Measurements from ENCODE around the gene CA10.

DNA sequence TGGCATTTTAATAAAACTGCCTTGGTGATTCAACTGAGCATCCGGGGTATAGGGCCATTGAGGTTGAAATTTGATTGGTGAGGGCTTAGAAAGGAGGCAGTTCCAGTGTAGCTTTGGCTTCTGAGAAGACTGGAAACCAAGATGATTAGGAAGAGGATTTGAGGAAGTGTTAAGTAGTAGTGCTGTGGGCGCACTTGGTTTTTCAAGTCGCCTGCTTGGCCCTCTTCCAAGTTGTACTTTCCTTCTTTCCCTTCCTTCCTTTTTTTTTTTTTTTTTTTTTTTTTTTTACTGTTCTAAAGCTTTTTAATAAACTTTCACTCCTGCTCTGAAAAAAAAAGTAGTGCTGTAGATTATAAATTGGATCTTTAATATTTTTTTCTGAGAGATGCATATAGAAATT lies 577.6 kb downstream of the CA10 start:
- TF ChIP-seq ZNF274 (IDR thresholded peaks at IDR 0.05; ENCODE audit: low read depth, low read length) (no peak), SUZ12 (IDR thresholded peaks at IDR 0.05; ENCODE audit: extremely low read depth, insufficient read depth, insufficient read length) (no peak), YY1 (IDR thresholded peaks at IDR 0.05; ENCODE audit: insufficient read depth, insufficient read length) (no peak)
